CD4-positive, alpha-beta memory T cell (primary cell): ENCODE measurements around the gene RNASE4. TPM values are rescaled to one million over a fixed set of nuclear protein-coding genes. Genes with fewer than 3 reads are reported as not detected.
A peak's percentile ranks its signal among the peaks of the same experiment; 100 is the strongest.
"Not testable (repeated sequence)": the region's sequence is repeated elsewhere in the genome, so short reads cannot be mapped to it uniquely, and the experiment has no call there.

Experiments used
- CTCF ChIA-PET: fragments of 350-600 bp; sonication (Branson Sonifier 250); formaldehyde crosslinking; loops from one replicate; lab custom pipeline; 2021; ENCODE audit warnings: inconsistent platforms; ENCODE audit not compliant: partially characterized antibody; lab: Charles Lee
- POLR2A ChIA-PET: fragments of 350-600 bp; sonication (Branson Sonifier 250); formaldehyde crosslinking; loops from one replicate; lab custom pipeline; 2021; ENCODE audit not compliant: partially characterized antibody; lab: Charles Lee
- DNase-seq, 5 donors: peaks; one replicate each; pipeline versions ENCODE4 v3.0.0 to v3.0.0-alpha.2; 2020 to 2022; ENCODE audit warnings: mixed read lengths in 1 of 5
- H3K27ac ChIP-seq: one replicate; pipeline ENCODE4 v1.7.0; 2013; ENCODE audit warnings: low read depth, low read length
- H3K27me3 ChIP-seq: 2 replicates; pipeline ENCODE4 v1.7.0; 2013; ENCODE audit warnings: mild to moderate bottlenecking, low read length, moderate library complexity; ENCODE audit not compliant: insufficient read depth
- H3K36me3 ChIP-seq: 2 replicates; pipeline ENCODE4 v1.7.0; 2013; ENCODE audit warnings: mild to moderate bottlenecking, low read length, moderate library complexity; ENCODE audit not compliant: insufficient read depth
- H3K4me1 ChIP-seq: 2 replicates; pipeline ENCODE4 v1.7.0; 2013; ENCODE audit warnings: mild to moderate bottlenecking, low read length, moderate library complexity; ENCODE audit not compliant: insufficient read depth
- H3K4me3 ChIP-seq, 2 donors: one replicate each; pipeline ENCODE4 v1.7.0; 2013; ENCODE audit warnings: low read length in 2 of 2, mild to moderate bottlenecking in 1 of 2
- H3K9me3 ChIP-seq, 2 donors: one replicate each; pipeline ENCODE4 v1.7.0; 2013; ENCODE audit warnings: low read length in 2 of 2, control low read depth in 1 of 2; ENCODE audit not compliant: control insufficient read depth in 1 of 2
- H3K27ac Mint-ChIP-seq, 7 donors: one replicate each; pipeline ENCODE4 v1.8.0; 2020 to 2021; ENCODE audit warnings: mixed read lengths in 7 of 7, mild to moderate bottlenecking in 6 of 7, inconsistent platforms in 3 of 7, moderate library complexity in 3 of 7
- H3K27me3 Mint-ChIP-seq, 2 donors: one replicate each; pipeline ENCODE4 v1.8.0; 2020 to 2021; ENCODE audit warnings: mixed read lengths in 2 of 2
- H3K36me3 Mint-ChIP-seq, 2 donors: one replicate each; pipeline ENCODE4 v1.8.0; 2020 to 2021; ENCODE audit warnings: mixed read lengths in 2 of 2, inconsistent platforms in 1 of 2, mild to moderate bottlenecking in 1 of 2
- H3K4me1 Mint-ChIP-seq, 4 donors: one replicate each; pipeline ENCODE4 v1.8.0; 2020 to 2021; ENCODE audit warnings: mixed read lengths in 4 of 4, mild to moderate bottlenecking in 1 of 4
- H3K4me3 Mint-ChIP-seq, 8 donors: one replicate each; pipeline ENCODE4 v1.8.0; 2020 to 2021; ENCODE audit warnings: mixed read lengths in 8 of 8, mild to moderate bottlenecking in 7 of 8, moderate library complexity in 6 of 8, inconsistent platforms in 3 of 8
- H3K9me3 Mint-ChIP-seq, 8 donors: one replicate each; pipeline ENCODE4 v1.8.0; 2020 to 2021; ENCODE audit warnings: mixed read lengths in 8 of 8, mild to moderate bottlenecking in 5 of 8, inconsistent platforms in 3 of 8, moderate library complexity in 1 of 8
- intact Hi-C: fragments of 100-400 bp; cut with micrococcal nuclease; formaldehyde crosslinking; loops from one replicate; pipeline ENCODE4 v1.15.1; 2023
- polyA plus RNA-seq, 2 donors: library from polyadenylated mRNA; unstranded; fragments of 300-500 nt; fragmentation: Illumina TruSeq; gene quantifications; one replicate each; pipeline ENCODE4 v1.2.3, GENCODE V29; 2021
- total RNA-seq, 2 experiments: library from RNA; stranded (reverse); gene quantifications; one replicate each; pipeline ENCODE4 v1.2.3, GENCODE V29; 2021

The RNASE4 gene
- total and polyA plus RNA-seq, 4 experiments from 2014 or later = 1.6 to 2.6 (median 2.3) TPM

GRCh38 chr14:20659813-20660395 lies 24.5 kb upstream of the RNASE4 start:
- no peaks in the 10 kb centered on the region for H3K9me3 ChIP-seq
- POLR2A ChIA-PET = interaction anchor here (0.9 kb wide), 1 partner anchor 22 kb away, joined by 4 read pairs; no protein-coding TSS in a partner anchor
- no peak overlapping the region for H3K27ac ChIP-seq
- no peak for DNase-seq
- no peak overlapping the region for H3K27ac Mint-ChIP-seq
- H3K9me3 Mint-ChIP-seq = no peaks in the 10 kb centered on the region
- no peaks in the 10 kb centered on the region for H3K27me3 ChIP-seq
- intact Hi-C loops = no loop called here
- H3K4me3 Mint-ChIP-seq = no peak overlapping the region
- H3K4me1 ChIP-seq = peaks cover 28% of the 10 kb centered on the region
- H3K4me1 Mint-ChIP-seq = peaks cover 23 to 31% (median 24%) of the 10 kb centered on the region in 4 donors
- H3K36me3 ChIP-seq = no peaks in the 10 kb centered on the region
- H3K4me3 ChIP-seq = no peak overlapping the region
- no peaks in the 10 kb centered on the region for H3K36me3 Mint-ChIP-seq
- H3K27me3 Mint-ChIP-seq = peaks cover 27 to 29% of the 10 kb centered on the region in 2 donors
- CTCF ChIA-PET = interaction anchor here (0.9 to 11.5 kb wide), 3 partner anchors 10 to 317 kb away, joined by 4 to 349 read pairs (median 17); partner anchors contain the start of genes ANG, PARP2 and RNASE4

- Histone ChIP-seq H3K9me3 (no peaks in the 10 kb centered on the region), H3K36me3 (no peaks in the 10 kb centered on the region), H3K27ac (no peak overlapping the region), H3K4me3 (no peak overlapping the region), H3K4me1 (peaks cover 28% of the 10 kb centered on the region), H3K27me3 (no peaks in the 10 kb centered on the region)
- intact Hi-C loops = no loop called here
- DNase-seq = no peak
- CTCF ChIA-PET = interaction anchor here (11.5 kb wide), 1 partner anchor 27 kb away, joined by 349 read pairs; the partner anchor contains the start of genes ANG and RNASE4
- Mint-ChIP-seq H3K27ac (peak overlapping the region in 1 of 7 donors; percentile 17), H3K4me3 (peak overlapping the region in 1 of 8 donors; percentile 63), H3K9me3 (no peaks in the 10 kb centered on the region), H3K4me1 (peaks cover 23 to 31% (median 24%) of the 10 kb centered on the region in 4 donors), H3K36me3 (no peaks in the 10 kb centered on the region), H3K27me3 (peaks cover 18% of the 10 kb centered on the region in 2 donors)
- POLR2A ChIA-PET = interaction anchor here (5.9 kb wide), 1 partner anchor 21 kb away, joined by 70 read pairs; the partner anchor contains the start of gene RNASE4
These were observed 23.2 kb upstream of the RNASE4 start for GRCh38 chr14:20661197-20661596.

- Histone ChIP-seq H3K9me3 (no peaks in the 10 kb centered on the region), H3K4me1 (peaks cover 28% of the 10 kb centered on the region), H3K27ac (no peak overlapping the region), H3K36me3 (no peaks in the 10 kb centered on the region), H3K27me3 (no peaks in the 10 kb centered on the region), H3K4me3 (peak overlapping the region; percentile 43 to 54)
- intact Hi-C loops = loop anchor here (1.0 kb wide), 3 partner anchors 18 to 192 kb away; no protein-coding TSS in a partner anchor
- POLR2A ChIA-PET = interaction anchor here (2.2 to 5.9 kb wide), 2 partner anchors 19 to 28 kb away, joined by 9 to 70 read pairs; partner anchors contain the start of gene RNASE4
- peaks cover 5 to 6% of the 10 kb centered on the region in 2 donors for H3K27me3 Mint-ChIP-seq
- no peaks in the 10 kb centered on the region for H3K9me3 Mint-ChIP-seq
- DNase-seq = peak; percentile 74 to 78 (median 77)
- H3K36me3 Mint-ChIP-seq = no peaks in the 10 kb centered on the region
- peak overlapping the region in 6 of 7 donors; percentile 0 to 82 (median 50) for H3K27ac Mint-ChIP-seq
- peaks cover 18 to 38% (median 24%) of the 10 kb centered on the region in 4 donors for H3K4me1 Mint-ChIP-seq
- CTCF ChIA-PET = interaction anchor here (0.7 to 11.5 kb wide), 14 partner anchors 8 to 335 kb away, joined by 3 to 349 read pairs (median 3); partner anchors contain the start of genes ANG and RNASE4
- H3K4me3 Mint-ChIP-seq = peak overlapping the region; percentile 78 to 88 (median 81)
These were observed 21.2 kb upstream of the RNASE4 start for GRCh38 chr14:20662968-20663732.

- CTCF ChIA-PET = interaction anchor here (11.5 kb wide), 1 partner anchor 22 kb away, joined by 349 read pairs; the partner anchor contains the start of genes ANG and RNASE4
- intact Hi-C loops, H3K27ac Mint-ChIP-seq, H3K9me3 ChIP-seq, H3K36me3 Mint-ChIP-seq, DNase-seq, H3K4me3 ChIP-seq, H3K27me3 ChIP-seq, H3K36me3 ChIP-seq, H3K4me3 Mint-ChIP-seq, H3K9me3 Mint-ChIP-seq, H3K27ac ChIP-seq, H3K27me3 Mint-ChIP-seq: not testable (repeated sequence)
- peaks cover 32% of the 10 kb centered on the region for H3K4me1 ChIP-seq
- POLR2A ChIA-PET = interaction anchor here (5.9 kb wide), 1 partner anchor 15 kb away, joined by 70 read pairs; the partner anchor contains the start of gene RNASE4
- peaks cover 20 to 39% (median 29%) of the 10 kb centered on the region in 4 donors for H3K4me1 Mint-ChIP-seq
These were observed 17.9 kb upstream of the RNASE4 start for GRCh38 chr14:20666400-20666961.

GRCh38 chr14:20667957-20668356 lies 16.4 kb upstream of the RNASE4 start:
- Mint-ChIP-seq H3K36me3 (no peaks in the 10 kb centered on the region), H3K4me1 (peaks cover 14 to 30% (median 22%) of the 10 kb centered on the region in 4 donors), H3K27ac (peak overlapping the region in 6 of 7 donors; percentile 9 to 77 (median 40)), H3K4me3 (peak overlapping the region in 3 of 8 donors; percentile 12 to 29 (median 19)), H3K27me3 (peaks cover 0 to 1% of the 10 kb centered on the region in 2 donors), H3K9me3 (no peaks in the 10 kb centered on the region)
- no peak overlapping the region for H3K27ac ChIP-seq
- intact Hi-C loops = no loop called here
- no peaks in the 10 kb centered on the region for H3K9me3 ChIP-seq
- DNase-seq = no peak
- H3K4me1 ChIP-seq = peaks cover 24% of the 10 kb centered on the region
- H3K36me3 ChIP-seq = no peaks in the 10 kb centered on the region
- POLR2A ChIA-PET = interaction anchor here (1.1 to 3.9 kb wide), 2 partner anchors 11 to 15 kb away, joined by 3 to 45 read pairs; partner anchors contain the start of gene RNASE4
- CTCF ChIA-PET = interaction anchor here (1.1 to 4.6 kb wide), 9 partner anchors 10 to 303 kb away, joined by 3 to 17 read pairs (median 3); no protein-coding TSS in a partner anchor
- no peak overlapping the region for H3K4me3 ChIP-seq
- no peaks in the 10 kb centered on the region for H3K27me3 ChIP-seq

GRCh38 chr14:20668969-20669368 lies 15.4 kb upstream of the RNASE4 start:
- Histone ChIP-seq H3K4me3 (no peak overlapping the region), H3K27ac (no peak overlapping the region)
- POLR2A ChIA-PET = interaction anchor here (0.9 to 3.9 kb wide), 3 partner anchors 10 to 56 kb away, joined by 3 to 45 read pairs (median 3); partner anchors contain the start of gene RNASE4

More at GRCh38 chr14:20668969-20669368, 15.4 kb upstream of the RNASE4 start:
- Histone ChIP-seq H3K36me3 (no peaks in the 10 kb centered on the region), H3K4me1 (peaks cover 16% of the 10 kb centered on the region), H3K9me3 (no peaks in the 10 kb centered on the region), H3K27me3 (no peaks in the 10 kb centered on the region)
- CTCF ChIA-PET = interaction anchor here (1.0 to 4.6 kb wide), 9 partner anchors 11 to 341 kb away, joined by 3 to 17 read pairs (median 3); no protein-coding TSS in a partner anchor
- intact Hi-C loops = no loop called here
- H3K4me3 Mint-ChIP-seq = no peak overlapping the region
- no peaks in the 10 kb centered on the region for H3K9me3 Mint-ChIP-seq
- H3K4me1 Mint-ChIP-seq = peaks cover 9 to 21% (median 15%) of the 10 kb centered on the region in 4 donors
- no peaks in the 10 kb centered on the region for H3K36me3 Mint-ChIP-seq
- no peaks in the 10 kb centered on the region for H3K27me3 Mint-ChIP-seq
- no peak for DNase-seq
- no peak overlapping the region for H3K27ac Mint-ChIP-seq
